HEK293T (cell line): ENCODE measurements around the gene MR1.

ENCODE experiments used
- CTCF ChIA-PET: fragments of 350-600 bp; formaldehyde crosslinking; extraction: SDS; loops from one replicate; lab custom pipeline; 2021; ENCODE audit warnings: antibody characterized with exemption, inconsistent platforms; lab: Yijun Ruan, JAX
- POLR2A ChIA-PET: fragments of 350-600 bp; formaldehyde crosslinking; extraction: SDS; loops from one replicate; lab custom pipeline; 2020; ENCODE audit warnings: antibody characterized with exemption, inconsistent platforms; lab: Yijun Ruan, JAX
- DNase-seq: peaks from one replicate; pipeline ENCODE4 v3.0.0; 2012; ENCODE audit warnings: mixed read lengths; ENCODE audit errors: extremely low spot score
- ARNT ChIP-seq: fragments of 450-650 bp; IDR thresholded peaks from 2 replicates; pipeline ENCODE4 v1.6.1; 2017; ENCODE audit warnings: mild to moderate bottlenecking
- BHLHE40 ChIP-seq: fragments of 450-650 bp; IDR thresholded peaks from 2 replicates; pipeline ENCODE4 v1.6.1; 2016; ENCODE audit warnings: mild to moderate bottlenecking, moderate library complexity, borderline replicate concordance
- CTBP1 ChIP-seq: fragments of 450-650 bp; IDR thresholded peaks from 2 replicates; pipeline ENCODE4 v1.6.1; 2016; ENCODE audit warnings: borderline replicate concordance
- ELF4 ChIP-seq: fragments of 450-650 bp; IDR thresholded peaks from 2 replicates; pipeline ENCODE4 v1.6.1; 2017; ENCODE audit warnings: antibody characterized with exemption
- FOXA1 ChIP-seq: fragments of 450-650 bp; IDR thresholded peaks from 2 replicates; pipeline ENCODE4 v1.6.1; 2016; ENCODE audit warnings: mild to moderate bottlenecking
- FOXK2 ChIP-seq: fragments of 450-650 bp; IDR thresholded peaks from 2 replicates; pipeline ENCODE4 v1.6.1; 2016; ENCODE audit warnings: mild to moderate bottlenecking
- FOXM1 ChIP-seq: fragments of 450-650 bp; IDR thresholded peaks from 2 replicates; pipeline ENCODE4 v1.6.1; 2017; ENCODE audit warnings: mild to moderate bottlenecking, borderline replicate concordance
- HDGF ChIP-seq: fragments of 450-650 bp; IDR thresholded peaks from 2 replicates; pipeline ENCODE4 v1.6.1; 2017; ENCODE audit warnings: antibody characterized with exemption, borderline replicate concordance
- L3MBTL2 ChIP-seq: fragments of 450-650 bp; conservative IDR thresholded peaks from 2 replicates; pipeline ENCODE4 v1.6.1; 2016; ENCODE audit warnings: mild to moderate bottlenecking
- LEF1 ChIP-seq: fragments of 450-650 bp; IDR thresholded peaks from 2 replicates; pipeline ENCODE4 v1.6.1; 2017; ENCODE audit warnings: mild to moderate bottlenecking, borderline replicate concordance
- NFRKB ChIP-seq: fragments of 450-650 bp; IDR thresholded peaks from 2 replicates; pipeline ENCODE4 v1.6.1; 2016; ENCODE audit warnings: mild to moderate bottlenecking, moderate library complexity
- SP1 ChIP-seq: fragments of 450-650 bp; IDR thresholded peaks from 2 replicates; pipeline ENCODE4 v1.6.1; 2017
- SUZ12 ChIP-seq: fragments of 450-650 bp; IDR thresholded peaks from 2 replicates; pipeline ENCODE4 v1.6.1; 2016; ENCODE audit warnings: mild to moderate bottlenecking
- TARDBP ChIP-seq: fragments of 450-650 bp; IDR thresholded peaks from 2 replicates; pipeline ENCODE4 v1.6.1; 2016
- ZNF384 ChIP-seq: fragments of 450-650 bp; IDR thresholded peaks from 2 replicates; pipeline ENCODE4 v1.6.1; 2016
- TF ChIP-seq, protein P1 (sequence below): fragments of 450-650 bp; IDR thresholded peaks from 2 replicates; pipeline ENCODE4 v1.6.1; 2016

Gene MR1

DNA sequence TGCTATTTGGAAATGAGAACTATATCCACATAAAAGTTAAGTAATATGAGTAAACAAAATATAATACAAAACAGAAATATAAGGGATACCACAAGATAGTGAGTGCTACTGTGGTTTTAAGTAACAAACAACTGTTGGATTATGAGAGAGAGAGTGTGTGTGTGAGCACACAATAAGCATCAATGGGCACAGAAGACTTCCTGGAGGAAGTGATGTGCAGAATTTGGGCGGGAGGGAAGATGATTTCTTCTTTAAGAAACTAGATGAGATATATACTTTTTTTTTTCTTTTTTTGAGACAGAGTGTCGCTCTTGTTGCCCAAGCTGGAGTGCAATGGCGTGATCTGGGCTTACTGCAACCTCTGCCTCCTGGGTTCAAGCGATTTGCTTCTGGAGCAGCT, 46.8 kb downstream of the MR1 start:
- ChIA-PET CTCF (no interaction called here), POLR2A (interaction anchor here (0.8 to 1.3 kb wide), 2 partner anchors 10 to 61 kb away, joined by 3 to 4 read pairs; no protein-coding TSS in a partner anchor)
- TF ChIP-seq TARDBP (no peak), HDGF (no peak), CTBP1 (no peak)
- DNase-seq: no peak

DNA sequence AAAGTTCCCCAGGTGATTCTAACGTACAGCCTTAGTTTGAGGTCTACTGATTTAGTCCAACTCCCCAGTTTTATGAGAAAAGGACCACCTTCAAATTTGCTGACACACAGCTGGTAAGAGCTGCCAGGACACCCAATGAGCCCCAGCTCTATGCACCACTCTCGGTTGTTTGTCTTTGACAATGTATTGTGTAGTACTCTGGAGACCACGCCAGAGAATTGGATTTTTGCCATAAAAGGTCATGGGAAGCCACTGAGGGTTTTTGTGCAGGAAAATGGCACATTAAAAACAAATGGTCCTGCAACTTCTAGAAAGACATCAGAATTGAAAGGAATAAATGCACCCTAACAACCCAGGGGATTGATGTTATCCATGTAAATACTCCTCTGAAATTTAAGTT, 47.6 kb downstream of the MR1 start:
- CTCF ChIA-PET: interaction anchor here (0.7 kb wide), 1 partner anchor 54 kb away, joined by 4 read pairs; no protein-coding TSS in a partner anchor
- POLR2A ChIA-PET: interaction anchor here (0.8 to 1.3 kb wide), 2 partner anchors 9 to 61 kb away, joined by 3 to 4 read pairs; no protein-coding TSS in a partner anchor
- DNase-seq: no peak
- no peak for TF ChIP-seq ZNF384
- TF ChIP-seq NFRKB: no peak
- TF ChIP-seq FOXK2: no peak

GRCh38 chr1:181083842-181084605, 50.2 kb downstream of the MR1 start:
- TF ChIP-seq FOXA1 (no peak), ELF4 (no peak), ARNT (no peak), FOXK2 (no peak), SUZ12 (no peak), LEF1 (no peak), CTBP1 (no peak), FOXM1 (no peak), BHLHE40 (no peak), SP1 (no peak)
- TF ChIP-seq, protein P1, sequence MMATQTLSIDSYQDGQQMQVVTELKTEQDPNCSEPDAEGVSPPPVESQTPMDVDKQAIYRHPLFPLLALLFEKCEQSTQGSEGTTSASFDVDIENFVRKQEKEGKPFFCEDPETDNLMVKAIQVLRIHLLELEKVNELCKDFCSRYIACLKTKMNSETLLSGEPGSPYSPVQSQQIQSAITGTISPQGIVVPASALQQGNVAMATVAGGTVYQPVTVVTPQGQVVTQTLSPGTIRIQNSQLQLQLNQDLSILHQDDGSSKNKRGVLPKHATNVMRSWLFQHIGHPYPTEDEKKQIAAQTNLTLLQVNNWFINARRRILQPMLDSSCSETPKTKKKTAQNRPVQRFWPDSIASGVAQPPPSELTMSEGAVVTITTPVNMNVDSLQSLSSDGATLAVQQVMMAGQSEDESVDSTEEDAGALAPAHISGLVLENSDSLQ: no peak
- ChIA-PET CTCF (interaction anchor here (0.5 to 2.0 kb wide), 9 partner anchors 15 to 202 kb away, joined by 3 to 22 read pairs (median 4); no protein-coding TSS in a partner anchor), POLR2A (no interaction called here)
- DNase-seq: peak; percentile 68

GRCh38 chr1:181084606-181084969, 50.8 kb downstream of the MR1 start:
- POLR2A ChIA-PET: no interaction called here
- DNase-seq: no peak
- CTCF ChIA-PET: interaction anchor here (0.7 to 2.0 kb wide), 5 partner anchors 46 to 203 kb away, joined by 3 to 22 read pairs (median 5); no protein-coding TSS in a partner anchor
- TF ChIP-seq FOXA1: no peak
- no peak for TF ChIP-seq FOXK2

- DNase-seq: no peak
- TF ChIP-seq LEF1 (no peak), FOXK2 (no peak), FOXM1 (no peak), BHLHE40 (no peak), CTBP1 (no peak), ARNT (no peak), FOXA1 (no peak), L3MBTL2 (no peak), NFRKB (no peak), HDGF (no peak), TARDBP (no peak), ZNF384 (no peak), SP1 (no peak), ELF4 (no peak), SUZ12 (no peak)
- TF ChIP-seq, protein P1: no peak
- ChIA-PET POLR2A (interaction anchor here (3.8 kb wide), 1 partner anchor 21 kb away, joined by 13 read pairs; no protein-coding TSS in a partner anchor), CTCF (interaction anchor here (1.0 kb wide), 1 partner anchor 56 kb away, joined by 3 read pairs; no protein-coding TSS in a partner anchor)
Observed at GRCh38 chr1:181086091-181086490, 52.3 kb downstream of the MR1 start.

DNA sequence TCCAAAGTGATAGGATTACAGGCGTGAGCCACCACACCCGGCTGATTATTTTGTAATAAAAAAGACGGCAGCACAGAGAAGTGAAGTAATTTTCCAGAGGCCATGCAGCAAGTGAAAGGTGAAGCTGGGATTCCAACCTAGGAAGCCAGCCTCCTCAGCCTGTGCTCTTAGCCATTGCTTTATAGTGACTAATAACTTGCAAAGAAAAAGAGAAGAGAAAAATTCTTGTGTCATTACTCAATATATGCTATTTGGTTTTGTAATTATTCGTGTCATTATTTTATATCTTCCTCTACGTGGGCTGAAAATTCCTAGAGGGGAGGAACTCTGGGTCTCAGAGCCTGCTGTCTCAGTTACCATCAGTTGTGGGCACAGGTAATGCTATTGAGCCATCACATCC, 53.1 kb downstream of the MR1 start:
- CTCF ChIA-PET: no interaction called here
- no peak for DNase-seq
- TF ChIP-seq SP1 (no peak), LEF1 (no peak), FOXK2 (no peak), ZNF384 (no peak), HDGF (no peak), BHLHE40 (no peak), FOXA1 (no peak), ARNT (no peak), TARDBP (no peak), CTBP1 (no peak), FOXM1 (no peak), L3MBTL2 (no peak), NFRKB (no peak), SUZ12 (no peak)
- TF ChIP-seq, protein P1: no peak
- POLR2A ChIA-PET: interaction anchor here (3.8 kb wide), 1 partner anchor 20 kb away, joined by 13 read pairs; no protein-coding TSS in a partner anchor
